ENCODE measurements around the gene SUFU.

DNA sequence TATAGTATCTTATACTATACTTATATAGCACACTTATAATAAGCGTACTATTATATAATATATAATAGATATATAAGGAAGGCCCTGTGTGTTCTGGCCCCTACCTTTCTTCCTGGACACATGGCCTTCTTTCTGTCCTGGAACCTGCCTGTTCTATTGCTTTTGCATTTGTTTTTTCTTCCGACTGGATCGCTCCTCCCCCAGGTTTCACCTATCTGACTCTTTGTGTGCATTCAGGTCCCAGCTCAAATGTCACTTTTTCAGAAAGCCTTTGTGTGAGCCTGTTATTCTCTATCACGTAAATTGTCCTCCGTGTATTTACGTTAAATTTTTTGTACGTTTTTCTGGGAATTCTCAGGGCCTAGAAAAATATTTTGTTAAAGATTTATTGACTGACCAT lies 137.6 kb downstream of the SUFU start:
- TF ChIP-seq, protein P1, sequence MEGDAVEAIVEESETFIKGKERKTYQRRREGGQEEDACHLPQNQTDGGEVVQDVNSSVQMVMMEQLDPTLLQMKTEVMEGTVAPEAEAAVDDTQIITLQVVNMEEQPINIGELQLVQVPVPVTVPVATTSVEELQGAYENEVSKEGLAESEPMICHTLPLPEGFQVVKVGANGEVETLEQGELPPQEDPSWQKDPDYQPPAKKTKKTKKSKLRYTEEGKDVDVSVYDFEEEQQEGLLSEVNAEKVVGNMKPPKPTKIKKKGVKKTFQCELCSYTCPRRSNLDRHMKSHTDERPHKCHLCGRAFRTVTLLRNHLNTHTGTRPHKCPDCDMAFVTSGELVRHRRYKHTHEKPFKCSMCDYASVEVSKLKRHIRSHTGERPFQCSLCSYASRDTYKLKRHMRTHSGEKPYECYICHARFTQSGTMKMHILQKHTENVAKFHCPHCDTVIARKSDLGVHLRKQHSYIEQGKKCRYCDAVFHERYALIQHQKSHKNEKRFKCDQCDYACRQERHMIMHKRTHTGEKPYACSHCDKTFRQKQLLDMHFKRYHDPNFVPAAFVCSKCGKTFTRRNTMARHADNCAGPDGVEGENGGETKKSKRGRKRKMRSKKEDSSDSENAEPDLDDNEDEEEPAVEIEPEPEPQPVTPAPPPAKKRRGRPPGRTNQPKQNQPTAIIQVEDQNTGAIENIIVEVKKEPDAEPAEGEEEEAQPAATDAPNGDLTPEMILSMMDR (IDR thresholded peaks at IDR 0.05; ENCODE audit: insufficient read depth, low read length, poor library complexity, severe bottlenecking): no peak
- no peak for TF ChIP-seq EZH2phosphoT487 (conservative IDR thresholded peaks at IDR 0.05; ENCODE audit: low read length)

Data from SU-DHL-6 (cell line).